Kidney tubule cell (primary cell): ENCODE data around the gene CACYBP.

Experiments used
- DNase-seq: peaks from one replicate; pipeline ENCODE4 v3.0.0-alpha.2; 2018; ENCODE audit warnings: low spot score

The CACYBP gene

DNA sequence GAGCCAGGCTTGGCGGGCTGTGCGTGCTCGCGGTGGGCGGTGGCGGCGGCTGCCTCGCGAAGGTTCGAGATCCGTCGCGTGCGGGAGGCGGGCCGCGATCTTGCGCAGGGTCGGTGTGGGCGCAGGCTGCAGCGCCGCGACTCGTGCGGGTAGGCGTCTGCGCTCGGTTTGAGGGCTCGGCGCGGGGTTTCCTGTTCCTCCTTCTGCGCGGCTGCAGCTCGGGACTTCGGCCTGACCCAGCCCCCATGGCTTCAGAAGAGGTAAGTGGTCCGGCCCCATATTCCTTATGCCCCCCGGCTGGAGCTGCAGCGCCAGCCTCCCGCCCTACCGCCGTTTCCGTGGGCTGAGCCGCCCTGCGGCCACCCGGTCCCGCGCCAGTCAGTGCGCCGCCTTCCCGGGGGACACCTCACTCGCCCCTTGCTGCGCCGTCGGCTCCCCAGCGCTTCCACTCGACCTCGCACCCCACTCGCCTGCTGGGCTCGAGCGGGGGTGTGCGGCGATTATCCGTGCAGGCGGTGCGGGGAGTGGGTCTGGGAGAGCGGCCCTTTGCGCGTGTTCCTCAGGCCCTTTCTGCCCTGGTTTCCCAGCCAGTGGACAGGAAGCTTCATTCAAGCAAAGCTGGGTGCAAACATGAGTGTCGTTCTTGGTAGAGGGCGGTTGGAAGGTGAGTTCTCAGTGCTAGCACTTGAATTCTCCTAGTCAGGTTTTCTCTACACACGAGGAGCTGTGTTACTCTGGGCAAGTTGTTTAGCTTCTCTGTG lies at the start of gene CACYBP:
Gene CACYBP, plus strand, starts transcription at position 12 of the 761 bp plus-strand sequence. Its CDS starts 234 bp downstream, at position 246.
- DNase-seq = peak; percentile 39

DNA sequence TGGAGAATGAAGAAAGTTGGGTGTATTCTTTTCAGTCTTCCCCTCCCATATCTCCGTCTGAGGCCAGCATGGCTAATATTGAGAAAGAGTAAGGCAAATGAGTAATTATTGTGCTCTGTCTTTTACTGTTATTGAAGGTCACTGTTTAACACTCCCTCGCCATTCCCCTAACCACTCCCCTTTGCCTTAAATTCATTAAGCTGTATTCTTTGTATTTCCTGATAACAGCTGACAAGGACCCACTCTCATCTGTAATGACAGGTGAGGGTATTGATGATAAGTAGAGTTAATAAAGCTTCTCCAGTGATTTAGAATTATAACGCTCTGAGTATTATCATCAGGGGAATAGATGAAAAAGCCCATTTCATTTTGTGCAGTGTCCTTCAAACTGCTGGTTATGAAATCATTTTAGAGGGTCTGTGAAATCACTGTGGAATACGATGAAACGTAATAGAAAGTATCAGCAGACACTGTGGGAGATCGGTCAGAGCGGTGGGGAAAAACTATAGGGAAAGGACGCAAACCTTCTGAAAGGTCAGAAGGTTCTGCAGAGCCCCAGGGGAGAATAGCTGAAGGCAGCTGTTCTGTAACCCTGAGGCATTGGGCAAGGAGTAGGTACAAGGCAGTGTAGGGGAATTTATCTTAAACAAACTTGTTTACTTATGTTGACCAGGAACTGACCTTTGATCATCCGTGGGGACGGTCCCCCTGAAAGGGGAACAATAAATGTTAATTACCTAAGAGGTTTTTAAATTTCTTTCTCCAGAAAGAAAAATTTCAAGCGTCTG lies 46.3 kb upstream of the CACYBP start:
- no peak for DNase-seq

DNA sequence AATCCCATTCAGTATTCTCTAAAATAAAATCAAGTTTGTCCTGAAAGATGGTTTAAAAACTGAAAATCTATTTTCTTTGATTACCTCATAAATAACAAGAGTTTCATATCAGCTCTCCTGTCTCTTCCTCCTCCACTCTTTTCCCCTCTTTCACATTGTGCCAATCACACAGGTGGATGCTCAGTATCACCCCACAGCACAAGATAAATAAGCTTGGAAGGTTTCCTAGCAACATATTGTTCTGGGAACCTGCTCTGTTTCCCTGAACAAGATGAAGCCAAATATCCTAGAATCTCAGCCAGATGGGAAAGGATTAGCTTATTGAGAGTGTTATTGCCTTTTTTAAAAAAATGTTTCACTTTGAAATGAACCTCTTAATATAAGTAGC lies 45.7 kb upstream of the CACYBP start:
- no peak for DNase-seq

GRCh38 chr1:174954671-174955669 lies 44.8 kb upstream of the CACYBP start:
- no peak for DNase-seq

GRCh38 chr1:174956086-174956485 lies 43.7 kb upstream of the CACYBP start:
- no peak for DNase-seq

DNA sequence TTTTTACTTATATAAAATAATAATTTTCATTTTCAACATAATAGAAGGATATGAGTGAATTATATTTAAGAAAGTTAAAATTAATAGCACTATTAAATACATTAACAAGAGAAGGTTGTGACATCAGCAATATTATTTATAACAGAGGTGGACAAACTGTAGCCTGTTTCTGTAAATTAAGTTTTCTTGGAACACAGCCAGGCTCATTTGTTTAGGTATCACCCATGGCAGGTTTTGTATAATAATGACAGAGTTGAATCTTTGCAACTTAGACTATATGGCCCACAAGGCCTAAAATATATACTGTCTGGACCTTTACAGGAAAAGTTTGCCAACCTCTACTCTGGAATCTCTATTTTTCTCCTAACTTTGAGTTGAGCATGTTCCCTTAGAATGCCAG lies 42.8 kb upstream of the CACYBP start:
- no peak for DNase-seq

DNA sequence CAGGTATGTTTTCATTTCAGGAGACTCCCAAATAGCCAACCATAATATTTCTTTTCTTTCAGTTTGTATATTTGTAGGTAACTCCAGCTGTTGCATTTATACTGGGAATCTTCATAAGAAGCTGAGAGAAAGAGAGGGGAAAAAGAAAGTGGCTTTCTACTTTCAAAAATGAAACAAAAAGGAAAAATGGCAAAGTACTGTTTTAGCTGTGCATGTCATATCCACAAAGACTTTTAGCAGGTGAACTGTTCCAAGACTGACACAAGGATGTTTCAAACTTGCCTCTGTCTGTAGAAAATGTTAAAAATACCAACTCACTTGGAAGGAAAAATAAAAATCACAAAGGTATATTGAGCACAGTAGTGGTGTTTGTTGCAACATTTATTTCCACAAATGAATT lies 41.9 kb upstream of the CACYBP start:
- no peak for DNase-seq

DNA sequence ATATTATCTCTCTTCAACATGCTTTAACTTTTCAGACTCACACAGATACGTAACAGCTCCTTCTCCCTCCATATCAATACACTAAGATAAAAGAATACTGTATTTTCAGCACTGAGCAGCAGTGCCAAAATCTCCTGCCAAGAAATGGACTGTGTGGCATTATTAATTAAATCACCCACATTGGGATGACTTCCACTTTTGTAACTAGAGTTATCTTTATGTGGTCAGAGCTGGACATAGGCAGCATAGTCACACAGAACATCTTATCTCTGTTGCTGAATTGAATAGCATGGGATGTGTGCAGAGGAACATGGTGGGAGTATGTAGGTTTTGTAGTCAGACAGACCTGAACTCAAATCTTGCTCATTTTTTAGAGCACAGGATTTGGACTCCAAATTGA lies 41.4 kb upstream of the CACYBP start:
- DNase-seq = no peak

GRCh38 chr1:174960362-174960761 lies 39.4 kb upstream of the CACYBP start:
- no peak for DNase-seq

DNA sequence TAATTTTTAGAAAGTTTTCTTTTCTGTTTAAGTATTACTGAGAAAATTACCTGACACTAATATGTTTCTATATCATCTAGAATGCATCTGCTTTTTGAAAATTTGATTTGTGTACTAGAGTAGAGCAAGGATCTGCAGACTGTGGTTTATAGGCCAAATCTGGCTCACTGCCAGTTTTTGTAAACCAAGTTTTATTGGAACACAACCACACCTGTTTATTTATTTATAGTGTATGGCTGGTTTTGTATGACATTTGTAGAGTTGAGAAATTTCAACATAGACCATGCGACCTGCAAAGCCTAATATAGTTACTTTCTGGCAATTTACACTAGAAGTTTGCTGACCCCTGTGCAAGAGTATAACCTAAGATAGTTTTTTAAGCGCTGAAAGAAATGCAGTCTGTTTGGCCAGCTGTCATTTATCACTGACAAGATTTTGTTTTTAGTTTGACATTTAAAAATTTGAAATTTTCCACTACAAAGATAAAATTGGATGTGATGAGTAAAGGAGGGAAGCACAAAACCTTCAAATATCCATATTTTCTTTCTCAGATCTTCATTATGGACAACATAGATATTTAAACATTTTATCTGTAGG lies 36.1 kb upstream of the CACYBP start:
- no peak for DNase-seq

DNA sequence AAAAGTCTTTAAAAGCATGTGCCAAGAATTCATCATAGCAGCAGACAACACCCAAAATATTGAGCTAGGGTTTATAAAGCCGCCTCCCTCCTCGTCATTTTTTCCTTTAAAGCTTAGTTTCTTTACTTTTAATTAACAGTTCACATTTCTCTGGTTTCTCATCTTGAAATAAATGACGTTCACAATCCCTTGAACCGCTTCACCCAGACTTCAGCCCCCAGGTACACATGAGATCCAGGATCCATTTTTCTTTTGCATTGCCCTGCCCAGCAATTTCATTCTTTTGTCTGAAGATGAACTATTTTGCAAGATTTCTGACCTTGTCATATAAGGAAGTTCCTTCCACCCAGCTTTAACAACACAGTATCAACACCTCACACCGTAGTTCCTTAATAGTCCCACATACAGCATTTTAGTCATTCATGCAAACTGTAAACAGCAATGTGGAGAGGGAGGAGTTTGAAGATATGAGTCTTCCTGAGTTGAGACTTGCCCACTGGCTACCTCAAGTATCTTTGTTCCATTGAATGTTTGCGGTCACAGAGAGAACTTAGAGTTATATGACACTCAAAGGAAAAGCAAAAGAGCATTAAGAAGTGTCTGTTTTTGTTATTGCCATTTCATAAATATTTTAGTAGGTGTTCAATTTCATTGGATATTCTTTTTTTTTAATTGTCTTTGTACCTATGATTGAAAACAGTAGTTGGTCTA lies 35.3 kb upstream of the CACYBP start:
- DNase-seq = peak; percentile 50

DNA sequence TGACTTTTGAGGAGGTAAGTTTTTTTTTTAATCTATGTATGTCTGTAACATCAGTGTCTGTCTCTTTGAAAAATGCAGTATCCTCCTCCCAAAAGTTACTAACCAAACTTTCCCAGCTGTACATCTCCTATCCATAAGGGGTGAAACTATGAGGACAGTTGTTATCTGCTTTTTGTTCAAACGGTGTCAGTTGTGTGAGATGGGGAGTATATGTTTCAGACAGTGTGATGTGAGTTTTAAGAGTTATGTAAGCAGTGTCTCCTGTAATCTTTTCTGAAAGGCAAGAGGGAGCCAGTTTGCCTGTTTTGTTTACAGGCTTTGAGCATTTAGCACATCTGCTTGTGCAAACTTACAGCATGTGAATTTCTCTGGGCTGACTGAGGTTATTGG lies 34.8 kb upstream of the CACYBP start:
- no peak for DNase-seq

GRCh38 chr1:174965362-174966007 lies 34.3 kb upstream of the CACYBP start:
- DNase-seq = no peak

DNA sequence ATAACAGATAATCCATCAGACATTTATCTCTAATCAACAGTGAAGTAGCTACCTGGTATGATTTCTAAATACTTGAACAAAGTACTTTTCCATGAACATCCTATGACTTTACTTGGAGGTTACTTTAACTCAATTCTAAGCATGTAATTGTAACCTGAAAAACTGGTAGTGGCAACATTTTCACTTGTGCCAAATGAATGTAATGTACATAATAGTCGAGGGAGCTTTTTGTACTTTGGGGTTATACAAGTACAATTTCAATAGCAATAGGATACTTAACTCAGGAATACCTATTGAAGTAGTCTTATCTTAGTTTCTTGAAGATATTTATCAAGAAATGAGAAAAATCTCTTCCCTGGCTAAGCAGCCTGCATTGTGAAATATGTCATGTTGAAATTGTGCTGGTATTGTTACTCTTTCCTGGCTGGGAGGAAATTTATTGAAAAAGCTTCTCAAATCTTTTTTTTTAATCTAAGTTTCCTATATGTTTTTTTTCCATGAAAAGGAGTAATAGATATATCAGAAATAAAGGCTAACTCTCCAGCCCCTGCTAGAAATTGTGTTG lies 33.7 kb upstream of the CACYBP start:
- DNase-seq = no peak

GRCh38 chr1:174967845-174968705 lies 31.7 kb upstream of the CACYBP start:
- DNase-seq = no peak

GRCh38 chr1:174968750-174969244 lies 30.9 kb upstream of the CACYBP start:
- peak; percentile 84 for DNase-seq

DNA sequence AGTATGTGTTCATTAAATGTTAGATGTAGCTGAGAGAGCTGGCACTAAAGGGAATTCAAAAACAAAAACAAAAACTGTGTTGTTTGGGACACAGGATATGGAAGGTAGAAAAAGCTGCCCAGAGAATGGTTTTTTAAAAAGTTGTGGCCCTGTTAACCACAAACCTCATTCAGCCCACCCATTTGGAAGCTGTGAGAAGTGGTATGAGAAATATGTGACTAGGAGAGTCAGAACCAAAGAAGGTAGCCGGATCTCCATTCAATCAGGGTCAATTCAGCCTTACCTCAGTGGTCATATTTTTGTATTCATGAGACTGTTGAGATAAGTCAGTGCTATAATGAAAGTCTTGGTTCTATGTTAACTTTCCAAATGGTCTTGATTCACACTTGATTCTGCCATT lies 29.8 kb upstream of the CACYBP start:
- peak; percentile 19 for DNase-seq

GRCh38 chr1:174971466-174971865 lies 28.3 kb upstream of the CACYBP start:
- DNase-seq = no peak

DNA sequence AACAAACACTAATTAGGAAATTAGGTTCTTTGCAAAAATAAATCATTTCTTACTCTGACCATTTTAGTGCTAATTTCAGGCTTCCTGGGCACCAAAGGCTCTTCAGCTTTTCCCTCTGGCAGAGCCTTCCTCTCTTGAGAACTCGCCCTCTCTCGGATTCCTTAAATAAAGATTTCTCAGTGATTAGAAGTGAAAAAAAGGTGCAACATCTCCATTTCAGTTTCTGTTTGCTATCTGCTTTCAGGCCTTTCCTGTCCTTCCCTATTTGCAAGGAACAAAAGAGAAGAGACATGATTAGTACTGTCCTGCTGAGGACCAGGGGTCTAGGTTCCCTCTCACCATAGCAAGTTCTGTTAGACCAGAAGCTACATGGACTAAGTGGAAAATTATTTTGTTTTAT lies 27.8 kb upstream of the CACYBP start:
- DNase-seq = no peak
